NCI-H2081 treated with DMSO at 0.1 percent for 48 hours (cell line): ENCODE results near the gene SQSTM1.
"Not testable (repeated sequence)": the region's sequence is repeated elsewhere in the genome, so short reads cannot be mapped to it uniquely, and the experiment has no call there.

Experiments used
- DNase-seq: peaks from one replicate; lab custom pipeline; 2025; lab: John Stamatoyannopoulos, UW

SQSTM1 gene

DNA sequence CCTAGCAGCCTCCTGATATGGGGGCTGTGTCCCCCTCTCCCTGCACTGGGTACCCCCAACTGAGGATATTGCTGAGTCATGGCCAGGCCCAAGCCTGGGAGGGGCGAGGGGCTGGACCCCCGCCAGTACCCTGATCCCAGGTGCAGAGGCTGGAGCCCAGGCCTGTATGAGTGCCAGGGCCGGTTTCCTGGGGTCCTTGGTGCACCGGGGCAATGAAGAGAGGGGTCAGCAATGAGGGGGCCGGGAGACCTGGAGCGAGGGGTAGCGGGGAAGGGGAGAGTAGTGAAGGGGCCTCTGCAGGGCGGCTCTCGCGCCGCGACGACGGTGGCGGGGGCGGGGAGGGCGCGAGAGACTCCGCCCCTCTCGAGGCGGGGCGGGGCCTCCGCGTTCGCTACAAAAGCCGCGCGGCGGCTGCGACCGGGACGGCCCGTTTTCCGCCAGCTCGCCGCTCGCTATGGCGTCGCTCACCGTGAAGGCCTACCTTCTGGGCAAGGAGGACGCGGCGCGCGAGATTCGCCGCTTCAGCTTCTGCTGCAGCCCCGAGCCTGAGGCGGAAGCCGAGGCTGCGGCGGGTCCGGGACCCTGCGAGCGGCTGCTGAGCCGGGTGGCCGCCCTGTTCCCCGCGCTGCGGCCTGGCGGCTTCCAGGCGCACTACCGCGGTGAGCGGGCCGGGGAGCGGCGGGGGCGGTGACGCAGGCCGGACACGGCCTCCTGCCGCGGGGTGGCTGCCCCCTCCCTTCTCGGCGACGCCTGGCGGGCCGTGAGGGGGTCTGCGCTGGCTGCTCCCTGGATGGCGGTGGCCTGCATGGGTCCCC lies at the start of gene SQSTM1:
TSS of gene SQSTM1 (plus strand) at position 423 of the 815 bp plus-strand sequence. CDS start at position 455, 32 bp downstream.
- DNase-seq, result no peak

- DNase-seq, result no peak
These were observed 49.3 kb upstream of the SQSTM1 start for GRCh38 chr5:179771311-179771895.

GRCh38 chr5:179772351-179772750 lies 48.4 kb upstream of the SQSTM1 start:
- DNase-seq, result no peak

GRCh38 chr5:179773686-179774040 lies 47.0 kb upstream of the SQSTM1 start:
- DNase-seq, result no peak

DNA sequence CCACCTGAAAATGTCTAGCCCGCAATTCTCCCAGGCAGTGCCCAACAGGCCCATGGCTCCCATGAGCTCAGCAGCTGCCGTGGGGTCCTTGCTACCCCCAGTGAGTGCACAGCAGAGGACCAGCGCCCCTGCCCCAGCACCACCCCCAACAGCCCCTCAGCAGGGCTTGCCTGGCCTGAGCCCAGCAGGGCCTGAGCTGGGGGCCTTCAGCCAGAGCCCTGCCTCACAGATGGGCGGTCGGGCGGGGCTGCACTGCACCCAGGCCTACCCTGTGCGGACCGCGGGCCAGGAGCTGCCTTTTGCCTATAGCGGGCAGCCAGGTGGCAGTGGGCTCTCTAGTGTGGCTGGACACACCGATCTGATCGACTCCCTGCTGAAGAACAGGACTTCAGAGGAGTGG lies 46.3 kb upstream of the SQSTM1 start:
- no peak for DNase-seq

GRCh38 chr5:179776411-179776938 lies 44.2 kb upstream of the SQSTM1 start:
- no peak for DNase-seq

DNA sequence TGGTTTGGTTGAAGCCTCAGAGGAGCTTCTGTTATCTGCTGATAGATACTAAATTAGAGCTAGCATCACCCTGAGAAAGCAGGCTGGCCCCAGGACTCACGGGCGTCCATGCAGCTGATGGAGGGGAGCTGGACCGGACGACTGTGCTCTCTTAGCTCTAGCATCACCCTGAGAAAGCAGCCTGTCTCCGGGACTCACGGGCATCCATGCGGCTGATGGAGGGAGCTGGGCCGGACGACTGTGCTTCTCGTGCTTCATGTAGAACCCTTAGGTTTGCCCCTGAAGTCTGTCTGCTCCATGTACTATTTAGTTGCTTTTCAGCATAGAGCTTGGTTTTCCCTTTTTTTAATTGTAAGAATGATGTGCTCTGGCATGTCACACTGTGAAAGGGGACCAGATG lies 43.2 kb upstream of the SQSTM1 start:
- DNase-seq, result no peak

GRCh38 chr5:179777909-179778308 lies 42.8 kb upstream of the SQSTM1 start:
- no peak for DNase-seq

- no peak for DNase-seq
These were observed 42.1 kb upstream of the SQSTM1 start for GRCh38 chr5:179778591-179778990.

GRCh38 chr5:179779826-179780225 lies 40.9 kb upstream of the SQSTM1 start:
- no peak for DNase-seq

- DNase-seq, result no peak
These were observed 40.3 kb upstream of the SQSTM1 start for GRCh38 chr5:179780362-179780761.

- no peak for DNase-seq
These were observed 38.9 kb upstream of the SQSTM1 start for GRCh38 chr5:179781846-179782245.

DNA sequence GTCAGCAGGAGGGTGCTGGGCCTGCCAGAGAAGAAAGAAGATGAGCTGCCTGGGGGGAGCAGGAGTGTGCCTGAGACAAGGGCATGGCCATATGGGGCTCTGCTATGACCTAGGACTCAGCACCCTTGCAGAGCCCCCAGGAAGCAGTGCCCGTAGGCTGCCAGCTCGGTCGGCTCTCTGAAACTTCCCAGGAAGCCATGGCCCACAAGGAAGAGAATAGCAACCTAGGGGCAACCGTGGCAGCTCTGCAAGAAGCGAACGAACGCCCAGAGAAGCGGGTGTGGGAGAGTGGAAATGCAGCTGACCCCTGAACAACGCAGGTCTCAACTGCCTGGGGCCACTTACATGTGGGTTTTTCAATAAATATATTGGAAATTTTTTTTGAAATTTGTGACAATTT lies 37.6 kb upstream of the SQSTM1 start:
- DNase-seq, result no peak

DNA sequence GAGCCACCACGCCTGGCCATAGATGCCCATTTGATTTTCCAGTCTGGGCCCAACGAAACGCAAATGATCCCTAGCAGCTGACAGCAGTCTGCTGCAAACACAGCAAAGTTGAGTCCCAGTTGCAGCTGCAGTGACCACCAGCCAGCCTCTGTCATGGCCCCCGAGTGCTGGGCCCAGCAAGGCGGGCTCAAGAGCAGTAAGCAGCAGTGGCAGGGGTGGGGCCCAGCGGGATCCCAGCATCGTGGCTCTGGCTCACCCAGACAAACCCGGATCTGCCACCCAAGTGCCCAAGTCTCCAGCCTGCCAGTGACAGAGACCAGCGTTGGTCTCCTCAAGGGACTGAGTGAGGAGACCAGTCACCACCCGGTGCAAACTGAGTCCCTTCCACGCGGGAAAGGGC lies 33.8 kb upstream of the SQSTM1 start:
- DNase-seq, result no peak

GRCh38 chr5:179788193-179788854 lies 32.4 kb upstream of the SQSTM1 start:
- DNase-seq, result no peak

DNA sequence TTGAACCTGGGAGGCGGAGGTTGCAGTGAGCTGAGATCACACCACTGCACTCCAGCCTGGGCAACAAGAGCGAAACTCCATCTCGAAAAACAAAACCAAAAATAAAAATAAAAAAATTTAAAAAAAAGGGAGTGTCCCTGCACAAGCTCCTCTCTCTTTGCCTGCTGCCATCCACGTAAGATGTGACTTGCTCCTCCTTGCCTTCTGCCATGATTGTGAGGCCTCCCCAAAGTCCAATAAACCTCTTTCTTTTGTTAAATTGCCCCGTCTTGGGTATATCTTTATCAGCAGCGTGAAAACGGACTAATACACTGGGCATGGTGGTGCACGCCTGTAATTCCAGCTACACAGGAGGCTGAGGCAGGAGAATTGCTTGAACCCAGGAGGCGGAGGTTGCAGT lies 31.4 kb upstream of the SQSTM1 start:
- DNase-seq, result not testable (repeated sequence)

DNA sequence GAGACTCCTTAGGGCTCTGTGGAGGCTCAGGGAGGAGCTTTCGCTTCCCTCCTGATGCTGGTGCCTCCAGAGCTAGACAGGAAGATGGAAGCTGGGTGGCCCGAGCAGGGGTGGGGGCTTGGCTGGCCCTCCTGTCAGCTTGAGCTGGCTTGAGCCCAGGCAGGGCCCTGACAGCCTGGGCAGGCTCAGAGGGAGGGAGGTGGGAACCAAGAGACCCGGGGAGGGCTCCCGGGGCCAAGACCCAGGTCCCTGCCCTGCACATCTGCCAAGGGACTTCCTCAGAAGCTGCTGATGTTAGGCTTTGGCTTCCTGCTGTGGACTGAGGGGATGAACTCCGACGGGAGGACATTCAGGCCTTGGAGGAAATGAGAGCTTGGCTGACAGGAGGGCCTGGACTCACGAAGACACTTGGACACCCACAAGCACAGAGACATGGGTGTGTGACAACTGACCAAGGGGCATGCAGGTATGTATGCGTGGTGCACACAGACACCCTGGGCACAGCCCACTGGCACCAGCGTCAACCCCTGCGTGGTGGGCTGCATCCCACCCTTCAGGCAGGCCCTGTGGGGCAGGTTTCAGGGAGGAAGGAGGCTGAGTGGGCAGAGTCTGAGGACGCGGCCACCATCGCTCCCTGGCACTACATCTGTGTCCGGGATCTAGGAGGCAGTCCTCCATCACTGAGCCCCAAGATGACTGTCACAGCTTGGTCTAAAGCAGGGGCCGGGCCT lies 28.7 kb upstream of the SQSTM1 start:
- no peak for DNase-seq

- DNase-seq, result no peak
These were observed 27.9 kb upstream of the SQSTM1 start for GRCh38 chr5:179792612-179793467.

DNA sequence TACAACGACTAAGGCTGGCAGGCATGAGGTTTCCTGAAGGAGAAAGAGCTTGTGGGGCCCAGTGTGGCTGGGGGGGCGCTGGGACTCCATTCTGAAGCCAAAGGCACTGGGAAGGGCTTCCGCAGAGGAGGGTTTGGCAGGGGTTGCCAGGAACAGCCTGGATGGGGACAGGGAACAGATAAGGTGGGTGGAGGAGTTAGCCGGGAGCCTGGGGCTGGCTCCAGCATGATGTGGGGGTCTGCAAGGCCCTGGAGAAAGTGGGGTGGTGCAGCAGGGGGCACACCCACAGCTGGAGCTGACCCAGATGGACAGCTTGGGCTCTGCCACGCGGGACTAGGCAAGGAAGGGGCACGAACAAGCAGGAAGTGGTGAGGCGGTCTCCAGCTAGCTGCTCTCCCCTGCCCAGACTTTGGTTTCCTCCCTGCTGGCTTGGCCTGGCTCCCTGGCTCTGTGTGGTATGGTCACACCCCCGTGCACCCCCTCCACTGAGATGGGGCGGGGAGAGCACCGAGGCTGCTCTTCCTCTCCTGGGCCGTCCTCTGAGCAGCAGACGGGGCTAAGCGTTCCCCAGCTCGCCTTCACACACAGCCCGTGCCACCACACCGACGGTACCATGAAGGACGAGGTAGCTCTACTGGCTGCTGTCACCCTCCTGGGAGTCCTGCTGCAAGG lies 27.1 kb upstream of the SQSTM1 start, which contains the start of gene LTC4S:
TSS of gene LTC4S (plus strand) at position 519 of the 672 bp plus-strand sequence. CDS start at position 614, 95 bp downstream.
- no peak for DNase-seq

DNA sequence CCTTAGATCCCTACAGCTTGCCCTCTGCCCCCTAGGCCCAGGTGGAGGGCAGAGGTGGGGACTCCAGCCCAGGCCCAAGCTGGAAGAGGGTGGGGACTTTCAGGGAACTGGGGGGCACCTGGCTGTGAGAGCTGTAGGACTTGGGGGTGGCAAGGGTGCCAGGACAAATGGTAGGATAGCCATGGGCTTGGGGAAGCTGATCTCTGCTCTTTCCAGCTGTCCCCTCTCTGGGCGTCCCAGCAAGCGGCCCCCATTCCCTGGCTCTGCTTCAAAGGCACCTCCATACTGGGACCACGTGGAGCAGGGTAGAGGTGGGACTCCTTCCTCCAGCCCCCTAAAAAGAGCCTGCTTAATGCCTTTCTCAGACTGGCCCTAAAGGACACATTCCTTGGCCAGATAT lies 26.5 kb upstream of the SQSTM1 start:
- no peak for DNase-seq

GRCh38 chr5:179794575-179794974 lies 26.1 kb upstream of the SQSTM1 start:
- DNase-seq, result no peak
